GM21619 (cell line): ENCODE data around the gene ARG2.
"Not testable (repeated sequence)": the region's sequence is repeated elsewhere in the genome, so short reads cannot be mapped to it uniquely, and the experiment has no call there.

Experiments
- ATAC-seq: cut with Tn5 transposase; IDR thresholded peaks from one replicate; pipeline ENCODE4 v1.9.1; 2021; ENCODE audit not compliant: unreplicated experiment

The ARG2 gene

GRCh38 chr14:67584978-67585377, 34.7 kb upstream of the ARG2 start:
- ATAC-seq = no peak

DNA sequence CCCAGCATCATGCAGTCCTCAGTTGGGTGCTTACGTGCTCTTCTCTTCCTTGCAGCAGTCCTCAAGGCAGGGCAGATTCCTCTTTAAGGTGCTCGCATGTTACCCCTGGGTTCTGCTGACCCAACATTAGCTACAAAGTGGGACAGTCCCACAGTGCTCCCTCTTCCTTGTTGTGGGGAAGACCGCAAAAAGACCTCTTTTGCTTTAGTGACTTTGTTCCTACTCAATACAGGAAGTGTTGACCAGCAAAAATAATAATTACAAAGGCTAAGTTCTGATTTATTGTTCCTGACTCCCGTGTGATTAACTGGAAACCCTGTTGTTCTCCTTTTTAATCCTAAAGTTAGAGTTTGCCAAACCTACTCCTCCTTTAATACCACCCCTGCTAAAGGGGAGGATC, 33.4 kb upstream of the ARG2 start:
- ATAC-seq = no peak

DNA sequence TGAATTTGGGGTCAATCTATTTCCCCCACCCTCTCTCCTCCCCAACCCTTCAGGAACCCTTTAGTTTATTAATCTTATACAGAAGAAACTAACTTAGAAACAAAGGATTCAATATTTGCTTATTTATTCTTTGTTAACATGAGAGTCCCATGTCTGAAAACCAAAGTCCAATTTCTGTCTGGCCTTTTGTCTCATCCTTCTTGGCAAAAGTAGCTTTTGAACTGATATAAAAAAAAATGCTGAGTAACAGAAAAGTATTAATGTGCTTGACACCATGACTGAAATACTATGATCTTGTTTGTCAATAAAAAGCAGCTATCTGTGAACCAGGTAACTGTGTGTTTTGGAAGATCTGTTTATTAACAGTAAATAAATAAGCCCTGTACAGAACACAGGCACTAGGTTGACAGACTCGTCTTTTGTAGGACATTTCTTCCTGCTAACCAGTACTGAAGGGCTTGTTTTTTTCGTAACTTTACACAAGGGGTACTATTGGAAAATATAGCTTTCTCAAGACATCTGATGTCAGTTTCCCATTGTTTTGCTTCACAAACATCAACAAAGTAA, 30.4 kb upstream of the ARG2 start:
- ATAC-seq = no peak

- ATAC-seq = not testable (repeated sequence)
These were observed 26.1 kb upstream of the ARG2 start for GRCh38 chr14:67593650-67594049.

- ATAC-seq = no peak
These were observed 24.3 kb upstream of the ARG2 start for GRCh38 chr14:67595392-67595791.

DNA sequence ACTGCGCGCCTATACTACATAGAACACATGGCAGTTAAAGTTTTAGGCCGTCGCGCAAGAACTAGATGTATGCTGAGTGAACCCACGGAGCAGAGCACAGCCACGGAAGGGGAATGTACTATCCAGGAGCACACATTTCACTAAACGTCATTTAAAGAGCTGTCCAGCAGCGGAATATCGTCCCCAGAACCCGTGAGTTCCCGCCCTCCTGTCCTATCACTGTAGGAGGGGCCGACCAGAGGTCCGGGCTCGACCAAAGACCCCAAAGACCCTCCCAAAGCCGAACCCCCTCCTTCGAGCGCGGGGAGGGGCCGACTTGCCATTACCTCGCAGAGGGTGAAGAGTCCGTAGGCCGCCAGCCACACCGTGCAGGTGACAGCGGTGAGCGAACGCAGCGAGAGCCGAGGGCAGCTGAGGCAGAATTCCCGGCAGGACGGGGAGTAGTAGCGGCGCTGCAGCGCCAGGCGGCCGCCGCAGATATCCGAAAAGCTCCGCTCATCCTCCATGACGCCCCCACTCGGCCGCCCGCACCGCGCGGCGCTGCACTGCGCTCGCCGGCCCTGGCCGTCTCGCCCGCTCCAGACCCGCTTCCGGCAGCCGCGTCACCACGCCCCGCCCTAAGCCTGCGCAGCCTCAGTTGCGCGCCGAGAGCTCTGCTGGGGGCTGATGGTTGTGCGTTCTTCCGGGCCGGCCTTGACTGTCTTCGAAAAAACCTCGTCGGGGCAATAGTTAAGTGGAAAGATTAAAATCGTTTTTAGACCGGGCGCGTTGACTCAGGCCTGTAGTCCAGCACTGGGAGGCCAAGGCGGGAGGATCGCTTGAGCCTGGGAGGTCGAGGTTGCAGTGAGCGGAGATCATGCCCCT, 19.8 kb upstream of the ARG2 start, which contains the start of gene PIGH:
Gene PIGH, minus strand, starts transcription at position 571 of the 864 bp plus-strand sequence. Its CDS starts 65 bp downstream, at position 506.
- peak; percentile 85 for ATAC-seq

- not testable (repeated sequence) for ATAC-seq
These were observed 19.2 kb upstream of the ARG2 start for GRCh38 chr14:67600562-67600974.

- ATAC-seq = no peak
These were observed 17.6 kb upstream of the ARG2 start for GRCh38 chr14:67602076-67602475.

DNA sequence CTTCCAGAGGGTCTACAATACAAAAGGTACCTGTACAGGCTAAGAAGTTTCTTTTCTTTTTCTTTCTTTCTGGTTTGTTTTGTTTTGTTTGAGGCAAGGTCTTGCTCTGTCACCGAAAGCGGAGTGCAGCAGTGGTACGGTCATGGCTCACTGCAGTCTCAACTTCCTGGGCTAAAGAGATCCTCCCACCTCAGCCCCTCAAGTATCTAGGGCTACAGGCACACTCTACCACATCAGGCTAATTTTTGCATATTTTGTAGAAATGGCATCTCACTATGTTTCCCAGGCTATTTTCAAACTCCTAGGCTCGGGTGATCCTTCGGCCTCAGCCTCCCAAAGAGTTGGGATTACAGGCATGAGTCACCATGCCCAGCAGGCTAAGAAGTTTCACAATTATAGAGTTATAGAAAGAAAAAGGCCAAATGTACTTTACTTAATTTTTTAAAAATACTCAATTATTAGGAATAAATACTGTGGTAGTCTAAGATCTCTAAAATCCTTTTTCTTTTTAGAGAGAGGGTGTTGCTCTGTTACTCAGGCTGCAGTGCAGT, 16.6 kb upstream of the ARG2 start:
- ATAC-seq = peak; percentile 64

- ATAC-seq = no peak
These were observed 12.1 kb upstream of the ARG2 start for GRCh38 chr14:67607646-67608045.

- no peak for ATAC-seq
These were observed 9.9 kb upstream of the ARG2 start for GRCh38 chr14:67609642-67610310.

DNA sequence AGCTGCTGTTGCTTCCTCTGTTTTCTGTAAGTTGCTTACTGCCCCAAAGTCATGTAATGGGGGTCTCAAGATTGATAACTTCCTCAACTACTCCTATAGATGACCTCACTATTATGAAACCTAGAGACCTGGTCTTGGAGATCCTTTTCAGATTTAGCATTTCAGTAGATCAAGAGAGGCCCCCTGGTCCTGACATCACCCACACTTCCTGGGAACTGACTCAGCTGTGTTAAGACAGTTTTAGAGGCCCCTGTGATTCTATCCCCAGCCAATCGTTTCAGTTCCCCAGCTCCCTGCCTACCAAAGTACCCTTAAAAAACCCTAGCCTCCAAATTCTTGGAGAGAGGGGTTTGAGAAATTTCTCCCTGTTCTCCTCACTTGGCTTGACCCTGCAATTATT, 9.2 kb upstream of the ARG2 start:
- ATAC-seq = no peak

GRCh38 chr14:67618617-67619063, 1.1 kb upstream of the ARG2 start:
- no peak for ATAC-seq

DNA sequence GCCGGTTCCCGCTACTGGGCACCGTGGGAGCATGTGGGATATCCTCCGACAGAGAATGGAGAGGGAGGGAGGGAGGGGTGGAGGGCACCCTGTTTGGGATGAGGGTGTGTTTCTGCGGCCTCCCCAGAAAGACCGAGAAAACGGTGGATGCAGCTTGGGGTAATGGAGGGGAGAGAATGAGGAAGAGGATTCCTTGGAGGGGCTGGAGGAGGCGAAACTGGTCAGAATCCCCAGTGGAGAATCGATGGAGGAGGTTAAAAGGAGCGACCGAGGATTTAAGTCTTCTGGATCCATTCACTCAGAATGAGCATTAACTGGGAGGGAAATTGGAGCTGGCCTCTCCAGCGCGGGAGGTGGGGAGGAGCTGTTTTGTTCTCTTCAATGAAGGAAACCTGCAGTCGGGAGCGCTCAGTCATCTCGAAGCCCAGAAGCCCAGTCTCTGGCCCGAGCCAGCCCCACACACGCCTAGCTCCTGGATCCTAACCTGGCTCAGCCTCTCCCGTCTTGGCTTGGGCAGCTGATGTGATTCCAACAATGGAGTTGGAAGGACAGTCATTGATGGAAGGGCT, 581 bp downstream of the ARG2 start:
- no peak for ATAC-seq

DNA sequence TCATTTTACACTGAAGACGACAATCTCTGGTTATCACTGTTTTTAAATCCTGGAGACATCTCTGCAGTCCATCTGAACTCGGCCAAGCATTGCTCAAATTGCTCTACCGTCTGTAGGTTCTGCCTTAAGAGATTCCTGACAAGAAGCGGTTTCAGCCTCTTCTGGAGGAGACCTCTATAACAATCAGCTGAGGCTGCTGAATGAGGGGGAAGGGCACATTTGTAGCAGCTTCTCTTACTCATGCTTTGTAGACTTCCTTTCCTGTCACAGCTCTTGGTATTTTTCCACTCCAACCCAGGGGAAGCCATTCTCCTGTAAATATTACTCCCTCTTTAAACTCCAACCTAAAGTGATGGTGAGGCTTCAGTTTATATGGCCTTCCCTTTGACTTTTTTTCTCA, 3.0 kb downstream of the ARG2 start:
- ATAC-seq = no peak

DNA sequence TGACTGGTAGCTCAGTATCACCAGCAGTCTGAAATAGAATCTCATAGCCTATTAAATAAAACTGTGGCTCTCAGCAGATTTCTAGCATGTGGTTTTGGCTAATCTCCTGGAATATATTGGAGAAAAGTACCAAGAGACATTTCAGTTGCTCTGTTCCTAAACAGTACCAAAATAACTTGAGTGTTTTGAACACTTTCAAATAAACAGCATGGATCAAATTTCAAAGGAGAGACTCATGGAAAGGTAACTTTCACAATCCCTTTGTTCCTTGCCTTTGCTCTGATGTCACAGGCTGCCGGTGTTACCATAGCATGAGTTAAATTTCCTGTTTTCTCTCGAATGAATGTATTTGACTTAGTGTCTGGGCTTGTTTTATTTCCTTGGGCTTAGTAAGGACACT, 3.4 kb downstream of the ARG2 start:
- ATAC-seq = no peak

- ATAC-seq = not testable (repeated sequence)
These were observed 6.4 kb downstream of the ARG2 start for GRCh38 chr14:67626131-67626530.

DNA sequence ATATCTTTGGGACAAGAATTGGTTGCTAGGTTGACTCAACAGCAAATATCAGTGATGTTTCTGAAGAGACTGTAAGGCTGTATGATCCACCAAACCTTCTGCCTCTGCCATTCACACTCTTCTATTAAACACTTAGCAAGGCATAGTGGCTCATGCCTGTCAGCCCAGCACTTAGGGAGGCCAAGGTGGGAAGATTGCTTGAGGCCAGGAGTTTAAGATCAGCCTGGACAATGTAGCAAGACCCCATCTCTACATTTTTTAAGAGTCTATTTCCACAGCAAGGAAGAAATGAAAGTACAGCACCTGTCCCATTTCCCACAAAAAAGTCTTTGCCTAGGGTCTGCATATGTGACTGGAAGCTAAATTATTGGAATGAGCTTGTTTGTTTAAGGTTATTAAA, 7.8 kb downstream of the ARG2 start:
- no peak for ATAC-seq

DNA sequence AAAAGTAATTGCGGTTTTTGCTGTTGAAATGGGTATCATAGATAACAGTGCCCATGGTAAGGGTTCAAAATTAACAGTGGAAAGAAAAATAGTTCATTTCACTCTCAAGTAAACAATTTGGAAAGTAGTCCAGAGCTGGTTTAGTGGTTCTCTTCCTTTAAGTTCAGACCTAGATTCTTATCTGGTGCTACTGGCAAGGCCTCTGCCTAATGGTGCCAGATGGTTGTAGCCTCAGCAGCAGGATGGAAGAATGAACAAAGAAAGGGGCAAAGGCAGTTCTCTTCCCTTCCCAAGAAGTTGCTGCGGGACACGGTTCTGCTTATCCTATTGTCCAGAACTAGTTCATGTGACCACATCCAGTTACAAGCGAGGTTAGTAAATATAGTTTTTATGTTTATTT, 10.5 kb downstream of the ARG2 start:
- ATAC-seq = no peak

DNA sequence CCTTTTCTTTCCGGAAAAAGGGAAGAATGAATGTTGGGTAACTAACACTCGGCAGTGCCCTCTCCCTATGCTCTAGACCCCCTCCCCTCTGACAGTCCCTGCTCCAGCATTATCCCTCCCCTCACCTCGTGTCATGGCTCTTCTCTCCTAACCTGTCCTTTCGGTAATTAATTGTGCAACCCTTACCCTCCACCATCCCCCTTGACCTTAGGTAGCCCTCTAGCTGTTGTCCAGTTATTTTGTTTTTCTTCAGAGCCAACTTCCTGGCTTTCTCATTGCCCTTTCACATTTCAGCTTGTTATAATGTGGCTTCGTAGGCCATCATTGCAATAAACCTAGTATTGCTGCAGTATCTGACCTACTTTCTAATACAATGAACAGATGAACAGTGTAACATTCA, 11.2 kb downstream of the ARG2 start:
- no peak for ATAC-seq

- ATAC-seq = no peak
These were observed 13.9 kb downstream of the ARG2 start for GRCh38 chr14:67633451-67634147.
